Panc1 (cell line): ENCODE results near the gene FGR. TPM values are rescaled to one million over a fixed set of nuclear protein-coding genes. Genes with fewer than 3 reads are reported as not detected.
A peak's percentile ranks its signal among the peaks of the same experiment; 100 is the strongest.

Experiments used
- ATAC-seq: fragments of 200-7000 bp; cut with Tn5 transposase; 2 replicates; pipeline ENCODE4 v1.9.1; 2020; ENCODE audit warnings: mild to moderate bottlenecking, moderate library complexity
- BruUV-seq: library from RNA; stranded (reverse); fragments of 400-500 nt; replicated peaks from 2 replicates; lab custom pipeline; 2021; lab: Mats Ljungman, UMichigan
- CTCF ChIA-PET: fragments of 300-600 bp; sonication (Branson Sonifier 250); formaldehyde crosslinking; loops from one replicate; lab custom pipeline; 2022; ENCODE audit warnings: antibody characterized with exemption; lab: Charles Lee
- POLR2A ChIA-PET: fragments of 300-600 bp; sonication (Branson Sonifier 250); formaldehyde crosslinking; loops from one replicate; lab custom pipeline; 2022; ENCODE audit warnings: antibody characterized with exemption; lab: Charles Lee
- DNase-seq: peaks from one replicate; pipeline ENCODE4 v3.0.0-alpha.2; 2010; ENCODE audit warnings: low read depth, low spot score
- H3K27ac ChIP-seq: 2 replicates; pipeline ENCODE4 v1.5.1; 2011; ENCODE audit warnings: mild to moderate bottlenecking, low read length, inconsistent platforms
- H3K27me3 ChIP-seq: fragments of 200-500 bp; sonication (Bioruptor generic); 2 replicates; pipeline ENCODE4 v1.6.0; 2014; ENCODE audit warnings: low read length, inconsistent platforms; ENCODE audit not compliant: control insufficient read depth, insufficient read depth
- H3K36me3 ChIP-seq: fragments of 200-500 bp; sonication (Bioruptor generic); 2 replicates; pipeline ENCODE4 v1.5.1; 2014; ENCODE audit warnings: inconsistent platforms, mild to moderate bottlenecking, low read length, moderate library complexity; ENCODE audit not compliant: control insufficient read depth, insufficient read depth
- H3K4me1 ChIP-seq: 2 replicates; pipeline ENCODE4 v1.5.1; 2011; ENCODE audit warnings: inconsistent platforms, mild to moderate bottlenecking, low read length, moderate library complexity; ENCODE audit not compliant: control insufficient read depth, insufficient read depth
- H3K4me3 ChIP-seq, 2 experiments: 2 replicates each; pipeline ENCODE4 v1.5.1; 2011 to 2012; ENCODE audit warnings: low read depth in 2 of 2, low read length in 2 of 2, mild to moderate bottlenecking in 2 of 2, inconsistent platforms in 1 of 2, moderate library complexity in 1 of 2
- H3K9me3 ChIP-seq: fragments of 200-500 bp; sonication (Bioruptor generic); 2 replicates; pipeline ENCODE4 v1.5.1; 2014; ENCODE audit warnings: low read depth, mild to moderate bottlenecking, inconsistent platforms, low read length, moderate library complexity; ENCODE audit not compliant: control insufficient read depth, insufficient read depth
- CTCF ChIP-seq: fragments of 450-650 bp; IDR thresholded peaks from 2 replicates; pipeline ENCODE4 v1.5.1; 2017; ENCODE audit warnings: mild to moderate bottlenecking
- POLR2AphosphoS5 ChIP-seq: IDR thresholded peaks from 2 replicates; pipeline ENCODE4 v1.6.1; 2012; ENCODE audit warnings: mild to moderate bottlenecking, low read depth, low read length, moderate library complexity
- REST ChIP-seq, 2 experiments: IDR thresholded peaks; 2 replicates each; pipeline ENCODE4 v1.6.1; 2011 to 2012; ENCODE audit warnings: low read depth in 2 of 2, control low read depth in 1 of 2, low read length in 1 of 2, mild to moderate bottlenecking in 1 of 2, moderate library complexity in 1 of 2; ENCODE audit not compliant: insufficient read depth in 1 of 2
- SIN3A ChIP-seq: IDR thresholded peaks from 2 replicates; pipeline ENCODE4 v1.6.1; 2012; ENCODE audit warnings: low read depth, mild to moderate bottlenecking, low read length, moderate library complexity, borderline replicate concordance; ENCODE audit not compliant: insufficient read depth
- TCF7L2 ChIP-seq: IDR thresholded peaks from 2 replicates; pipeline ENCODE4 v1.6.1; 2011; ENCODE audit warnings: mild to moderate bottlenecking, low read depth, low read length, inconsistent platforms
- in situ Hi-C: cut with HindIII; loops from 2 replicates; pipeline ENCODE4 v1.10.0; 2016; ENCODE audit warnings: low sequenced_read_pairs, low pct_unique_long_range_greater_than_20kb
- intact Hi-C: fragments of 100-400 bp; cut with micrococcal nuclease; formaldehyde crosslinking; loops from one replicate; pipeline ENCODE4 v1.10.0; 2022; ENCODE audit not compliant: unreplicated experiment
- total RNA-seq: library from RNA; stranded (reverse); gene quantifications from one replicate; pipeline ENCODE4 v1.2.1, GENCODE V29; 2021; ENCODE audit not compliant: unreplicated experiment

FGR gene
- total RNA-seq, 1 experiment from 2014 or later = 0.18 TPM

GRCh38 chr1:27603681-27604578 is 31.1 kb downstream of the FGR start, which contains the start of gene AHDC1:
AHDC1 (minus strand) TSS chr1:27604144; CDS start chr1:27552115, 52,029 bp downstream.
- peak within 1 kb of the TSS; percentile 58; the same call in 1 of the 2 replicates for H3K27ac ChIP-seq
- in situ Hi-C loops = loop anchor here (10.0 kb wide), 1 partner anchor 189 kb away; no protein-coding TSS in a partner anchor
- peaks cover 44% of the 10 kb centered on the region for H3K4me1 ChIP-seq
- no peak for TF ChIP-seq TCF7L2
- peak; percentile 56; the same call in 1 of the 2 replicates for TF ChIP-seq POLR2AphosphoS5
- TF ChIP-seq SIN3A = peak; percentile 51
- no peak for TF ChIP-seq REST (IDR thresholded peaks at IDR 0.05; ENCODE audit: insufficient read depth in 1 of 2, low read depth in 2 of 2, low read length in 1 of 2)
- peaks cover 2% of the 10 kb centered on the region; the same call in 1 of the 2 replicates for H3K36me3 ChIP-seq
- H3K4me3 ChIP-seq = peak within 1 kb of the TSS; percentile 78 to 86
- ATAC-seq (peak; percentile 79), DNase-seq (no peak)
- H3K27me3 ChIP-seq = no peaks in the 10 kb centered on the region
- no peaks in the 10 kb centered on the region for H3K9me3 ChIP-seq
- intact Hi-C loops = loop anchor here (5.0 kb wide), 1 partner anchor 37 kb away; no protein-coding TSS in a partner anchor
- POLR2A ChIA-PET = interaction anchor here (0.6 to 1.0 kb wide), 3 partner anchors 37 to 294 kb away, joined by 3 to 17 read pairs (median 6); no protein-coding TSS in a partner anchor
- CTCF ChIA-PET = interaction anchor here (0.6 to 2.8 kb wide), 8 partner anchors 9 to 664 kb away, joined by 4 to 19 read pairs (median 6); no protein-coding TSS in a partner anchor
- BruUV-seq = no TSS peak

GRCh38 chr1:27603309-27603680 is 31.7 kb downstream of the FGR start:
- no peak for DNase-seq
- CTCF ChIA-PET = interaction anchor here (1.2 to 2.8 kb wide), 2 partner anchors 34 to 46 kb away, joined by 9 to 19 read pairs; no protein-coding TSS in a partner anchor

More at GRCh38 chr1:27603309-27603680, 31.7 kb downstream of the FGR start:
- H3K27ac ChIP-seq = peak overlapping the region; percentile 53; the same call in 1 of the 2 replicates
- peak; percentile 13 for ATAC-seq
- no peaks in the 10 kb centered on the region for H3K9me3 ChIP-seq
- peaks cover 50% of the 10 kb centered on the region for H3K4me1 ChIP-seq
- no peaks in the 10 kb centered on the region for H3K27me3 ChIP-seq
- H3K4me3 ChIP-seq = peak overlapping the region; percentile 78 to 86
- TF ChIP-seq CTCF (no peak), SIN3A (peak; percentile 29; the same call in 1 of the 2 replicates)
- intact Hi-C loops = loop anchor here (5.0 kb wide), 1 partner anchor 36 kb away; no protein-coding TSS in a partner anchor
- POLR2A ChIA-PET = interaction anchor here (1.0 kb wide), 1 partner anchor 36 kb away, joined by 3 read pairs; no protein-coding TSS in a partner anchor
- H3K36me3 ChIP-seq = peaks cover 2% of the 10 kb centered on the region; the same call in 1 of the 2 replicates
- in situ Hi-C loops = loop anchor here (10.0 kb wide), 1 partner anchor 188 kb away; no protein-coding TSS in a partner anchor
- no TSS peak for BruUV-seq
